GM12878 (cell line): ENCODE data around the gene SERPINE2. TPM values are rescaled to one million over a fixed set of nuclear protein-coding genes. Genes with fewer than 3 reads are reported as not detected.

Experiments used
- ATAC-seq: fragments of 200-7000 bp; cut with Tn5 transposase; 3 replicates; pipeline ENCODE4 v1.9.1; 2020; ENCODE audit warnings: mild to moderate bottlenecking, moderate library complexity
- BruUV-seq: library from RNA; stranded (reverse); fragments of 400-500 nt; replicated peaks from 2 replicates; lab custom pipeline; 2021; lab: Mats Ljungman, UMichigan
- CTCF ChIA-PET: fragments of 300-600 bp; sonication (Branson Sonifier 250); formaldehyde crosslinking; extraction: SDS; loops from one replicate; lab custom pipeline; 2021; ENCODE audit warnings: inconsistent platforms; lab: Yijun Ruan, JAX
- POLR2A ChIA-PET: fragments of 350-600 bp; formaldehyde crosslinking; extraction: SDS; loops from one replicate; lab custom pipeline; 2021; ENCODE audit warnings: inconsistent platforms; lab: Charles Lee
- RAD21 ChIA-PET: fragments of 300-600 bp; sonication (Branson Sonifier 250); formaldehyde crosslinking; loops from one replicate; lab custom pipeline; 2023; ENCODE audit warnings: antibody characterized with exemption; ENCODE audit not compliant: unreplicated experiment; lab: Charles Lee
- SMC1A ChIA-PET: fragments of 300-600 bp; sonication (Branson Sonifier 250); formaldehyde crosslinking; loops from one replicate; lab custom pipeline; 2023; ENCODE audit not compliant: unreplicated experiment, uncharacterized antibody; lab: Charles Lee
- DNase-seq: peaks from one replicate; pipeline ENCODE4 v3.0.0-alpha.2; 2011; ENCODE audit warnings: low read depth, low spot score
- FAIRE-seq: peaks from 3 replicates; lab custom pipeline; 2011; peaks lifted over from hg19 to GRCh38; lab: Jason Lieb, UNC
- H2AFZ ChIP-seq: 2 replicates; pipeline ENCODE4 v1.6.0; 2011; ENCODE audit warnings: low read depth, low read length, control low read depth; ENCODE audit not compliant: control insufficient read depth
- H3K27ac ChIP-seq: 2 replicates; pipeline ENCODE4 v1.5.1; 2011; ENCODE audit warnings: control low read depth; ENCODE audit not compliant: control insufficient read depth, insufficient read depth
- H3K27me3 ChIP-seq, 2 experiments: replicated peaks in 1 of 2; 2 replicates each; pipeline versions ENCODE4 v1.6.0 to v1.6.1; 2011; ENCODE audit warnings: low read length in 1 of 2; ENCODE audit not compliant: control insufficient read depth in 2 of 2, insufficient read depth in 2 of 2
- H3K36me3 ChIP-seq, 2 experiments: 2 replicates each; pipeline ENCODE4 v1.5.1; 2011; ENCODE audit warnings: low read length in 1 of 2; ENCODE audit not compliant: control insufficient read depth in 2 of 2, insufficient read depth in 2 of 2
- H3K4me1 ChIP-seq: 2 replicates; pipeline ENCODE4 v1.6.1; 2011; ENCODE audit warnings: mild to moderate bottlenecking, low read length, moderate library complexity, mixed read lengths; ENCODE audit not compliant: control insufficient read depth, insufficient read depth
- H3K4me2 ChIP-seq: 2 replicates; pipeline ENCODE4 v1.6.0; 2011; ENCODE audit warnings: control low read depth; ENCODE audit not compliant: control insufficient read depth, insufficient read depth
- H3K4me3 ChIP-seq: fragments of 200-600 bp; sonication (generic); 2 replicates; pipeline ENCODE4 v1.5.1; 2016
- H3K79me2 ChIP-seq: 2 replicates; pipeline ENCODE4 v1.6.0; 2011; ENCODE audit warnings: low read length; ENCODE audit not compliant: control insufficient read depth, insufficient read depth
- H3K9ac ChIP-seq: 2 replicates; pipeline ENCODE4 v1.8.0; 2011; ENCODE audit warnings: low read length, control low read depth, mixed read lengths; ENCODE audit not compliant: control insufficient read depth, insufficient read depth
- H3K9me3 ChIP-seq: replicated peaks from 3 replicates; pipeline ENCODE4 v1.5.1; 2011; ENCODE audit warnings: mild to moderate bottlenecking, low read length; ENCODE audit not compliant: control insufficient read depth, insufficient read depth
- H4K20me1 ChIP-seq: 2 replicates; pipeline ENCODE4 v1.6.0; 2011; ENCODE audit not compliant: control insufficient read depth, insufficient read depth
- BCL11A ChIP-seq: IDR thresholded peaks from 2 replicates; pipeline ENCODE4 v1.6.1; 2011; ENCODE audit warnings: low read depth, low read length
- CREM ChIP-seq: IDR thresholded peaks from 2 replicates; pipeline ENCODE4 v1.6.1; 2014; ENCODE audit warnings: antibody characterized with exemption, low read depth
- FOS ChIP-seq: IDR thresholded peaks from 3 replicates; pipeline ENCODE4 v1.6.1; 2011; ENCODE audit warnings: borderline replicate concordance; ENCODE audit not compliant: insufficient read length; ENCODE audit errors: extremely low read depth
- KDM1A ChIP-seq: fragments of 200-600 bp; sonication (generic); IDR thresholded peaks from 2 replicates; pipeline ENCODE4 v1.6.1; 2016; ENCODE audit warnings: borderline replicate concordance
- MXI1 ChIP-seq: fragments of 150-350 bp; IDR thresholded peaks from 2 replicates; pipeline ENCODE4 v1.6.1; 2011; ENCODE audit warnings: low read depth, mild to moderate bottlenecking, inconsistent platforms, low read length, improper control_type of control experiment
- NFYA ChIP-seq: IDR thresholded peaks from 2 replicates; pipeline ENCODE4 v1.6.1; 2011; ENCODE audit warnings: low read depth, mild to moderate bottlenecking, low read length, improper control_type of control experiment, borderline replicate concordance
- NFYB ChIP-seq: IDR thresholded peaks from 2 replicates; pipeline ENCODE4 v1.6.1; 2011; ENCODE audit warnings: low read depth, mild to moderate bottlenecking, low read length, improper control_type of control experiment, moderate library complexity; ENCODE audit not compliant: insufficient read depth
- PML ChIP-seq: IDR thresholded peaks from 2 replicates; pipeline ENCODE4 v1.6.1; 2012; ENCODE audit warnings: low read length, inconsistent platforms
- RAD21 ChIP-seq: IDR thresholded peaks from 2 replicates; pipeline ENCODE4 v1.6.1; 2011; ENCODE audit warnings: mild to moderate bottlenecking, low read depth, low read length, moderate library complexity; ENCODE audit not compliant: insufficient read depth
- SMAD1 ChIP-seq: fragments of 450-650 bp; IDR thresholded peaks from 2 replicates; pipeline ENCODE4 v1.6.1; 2018; ENCODE audit warnings: mild to moderate bottlenecking, low read depth; ENCODE audit not compliant: partially characterized antibody
- TBL1XR1 ChIP-seq: IDR thresholded peaks from 2 replicates; pipeline ENCODE4 v1.6.1; 2012; ENCODE audit warnings: low read depth, low read length, improper control_type of control experiment
- WGBS: methylation state at CpG from one replicate; pipeline ENCODE4 v1.1.6; 2016; ENCODE audit warnings: low lambda C conversion rate; ENCODE audit not compliant: insufficient replicate concordance, insufficient coverage; ENCODE audit errors: missing lambda C conversion rate; 5-methylcytosine and 5-hydroxymethylcytosine counted together
- in situ Hi-C: fragments of 300-500 bp; cut with MboI; formaldehyde crosslinking; loops from 9 replicates; pipeline ENCODE4 v1.14.3; 2018; ENCODE audit warnings: mixed read lengths
- intact Hi-C: fragments of 100-400 bp; cut with micrococcal nuclease; formaldehyde crosslinking; loops from one replicate; pipeline ENCODE4 v1.14.2; 2022; ENCODE audit not compliant: unreplicated experiment
- polyA plus RNA-seq, 11 experiments: library from polyadenylated mRNA; depleted of rRNA in 4 of 11; unstranded in 6 of 11; stranded (reverse) in 5 of 11; fragments of >200 nt; fragmentation: Nextera tagmentation in 4 of 11; fragmentation: Illumina TruSeq in 1 of 11; extraction: Ambion mirVana in 4 of 11; extraction: Trizol in 1 of 11; gene quantifications; 1 replicate in 1 of 11; 2 replicates in 10 of 11; pipeline versions ENCODE4 v1.2.1 to v1.2.3, GENCODE V29; 2011 to 2016; ENCODE audit warnings: inconsistent platforms in 2 of 11, missing spikeins in 2 of 11, low read depth in 1 of 11
- total RNA-seq, 4 experiments: library from RNA; depleted of rRNA in 3 of 4; stranded (reverse); fragments of >200 nt in 3 of 4; fragmentation: Illumina TruSeq in 1 of 4; extraction: Trizol in 1 of 4; gene quantifications; 2 replicates each; pipeline versions ENCODE4 v1.2.1 to v1.2.3, GENCODE V29; 2013 to 2021
- TF ChIP-seq, protein P1 (sequence below): fragments of 450-650 bp; IDR thresholded peaks from 2 replicates; pipeline ENCODE4 v1.6.1; 2018; ENCODE audit warnings: mild to moderate bottlenecking, low read depth, moderate library complexity; ENCODE audit not compliant: partially characterized antibody
- TF ChIP-seq, protein P2 (sequence below): fragments of 450-650 bp; IDR thresholded peaks from 2 replicates; pipeline ENCODE4 v1.6.1; 2014; ENCODE audit warnings: mild to moderate bottlenecking
- TF ChIP-seq, protein P3 (sequence below): fragments of 150-350 bp; IDR thresholded peaks from 2 replicates; pipeline ENCODE4 v1.6.1; 2016; ENCODE audit warnings: low read depth, low read length

The SERPINE2 gene
- total and polyA plus RNA-seq, 10 of the 15 experiments (the other 5 are each of a cell fraction or from before 2014, with no cell fraction given), result 0.18 to 1.7 (median 0.39) TPM

DNA sequence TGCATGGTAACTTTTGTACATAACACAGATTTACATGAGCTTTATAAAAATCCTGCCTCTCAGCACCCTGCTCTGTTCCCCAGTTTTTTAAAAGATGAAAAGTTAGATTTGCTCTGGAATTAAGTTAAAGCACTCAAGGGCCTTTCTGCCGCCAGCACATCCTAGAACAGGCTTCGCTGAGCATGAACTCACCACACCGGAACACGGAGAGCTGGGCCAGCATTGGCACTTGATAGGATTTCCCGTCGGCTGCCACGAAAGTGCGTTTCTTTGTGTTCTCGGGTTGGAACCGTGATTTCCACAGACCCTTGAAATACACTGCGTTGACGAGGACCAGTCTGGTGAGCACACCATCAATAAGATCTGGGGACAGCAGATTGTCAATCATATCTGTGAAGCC lies 47.5 kb downstream of the SERPINE2 start (continued):
- TF ChIP-seq, protein P1, sequence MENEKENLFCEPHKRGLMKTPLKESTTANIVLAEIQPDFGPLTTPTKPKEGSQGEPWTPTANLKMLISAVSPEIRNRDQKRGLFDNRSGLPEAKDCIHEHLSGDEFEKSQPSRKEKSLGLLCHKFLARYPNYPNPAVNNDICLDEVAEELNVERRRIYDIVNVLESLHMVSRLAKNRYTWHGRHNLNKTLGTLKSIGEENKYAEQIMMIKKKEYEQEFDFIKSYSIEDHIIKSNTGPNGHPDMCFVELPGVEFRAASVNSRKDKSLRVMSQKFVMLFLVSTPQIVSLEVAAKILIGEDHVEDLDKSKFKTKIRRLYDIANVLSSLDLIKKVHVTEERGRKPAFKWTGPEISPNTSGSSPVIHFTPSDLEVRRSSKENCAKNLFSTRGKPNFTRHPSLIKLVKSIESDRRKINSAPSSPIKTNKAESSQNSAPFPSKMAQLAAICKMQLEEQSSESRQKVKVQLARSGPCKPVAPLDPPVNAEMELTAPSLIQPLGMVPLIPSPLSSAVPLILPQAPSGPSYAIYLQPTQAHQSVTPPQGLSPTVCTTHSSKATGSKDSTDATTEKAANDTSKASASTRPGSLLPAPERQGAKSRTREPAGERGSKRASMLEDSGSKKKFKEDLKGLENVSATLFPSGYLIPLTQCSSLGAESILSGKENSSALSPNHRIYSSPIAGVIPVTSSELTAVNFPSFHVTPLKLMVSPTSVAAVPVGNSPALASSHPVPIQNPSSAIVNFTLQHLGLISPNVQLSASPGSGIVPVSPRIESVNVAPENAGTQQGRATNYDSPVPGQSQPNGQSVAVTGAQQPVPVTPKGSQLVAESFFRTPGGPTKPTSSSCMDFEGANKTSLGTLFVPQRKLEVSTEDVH, result no peak
- TF ChIP-seq CREM (no peak), TBL1XR1 (no peak), RAD21 (no peak), MXI1 (no peak), PML (no peak), SMAD1 (no peak)
- TF ChIP-seq, protein P2, sequence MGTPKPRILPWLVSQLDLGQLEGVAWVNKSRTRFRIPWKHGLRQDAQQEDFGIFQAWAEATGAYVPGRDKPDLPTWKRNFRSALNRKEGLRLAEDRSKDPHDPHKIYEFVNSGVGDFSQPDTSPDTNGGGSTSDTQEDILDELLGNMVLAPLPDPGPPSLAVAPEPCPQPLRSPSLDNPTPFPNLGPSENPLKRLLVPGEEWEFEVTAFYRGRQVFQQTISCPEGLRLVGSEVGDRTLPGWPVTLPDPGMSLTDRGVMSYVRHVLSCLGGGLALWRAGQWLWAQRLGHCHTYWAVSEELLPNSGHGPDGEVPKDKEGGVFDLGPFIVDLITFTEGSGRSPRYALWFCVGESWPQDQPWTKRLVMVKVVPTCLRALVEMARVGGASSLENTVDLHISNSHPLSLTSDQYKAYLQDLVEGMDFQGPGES, result no peak

DNA sequence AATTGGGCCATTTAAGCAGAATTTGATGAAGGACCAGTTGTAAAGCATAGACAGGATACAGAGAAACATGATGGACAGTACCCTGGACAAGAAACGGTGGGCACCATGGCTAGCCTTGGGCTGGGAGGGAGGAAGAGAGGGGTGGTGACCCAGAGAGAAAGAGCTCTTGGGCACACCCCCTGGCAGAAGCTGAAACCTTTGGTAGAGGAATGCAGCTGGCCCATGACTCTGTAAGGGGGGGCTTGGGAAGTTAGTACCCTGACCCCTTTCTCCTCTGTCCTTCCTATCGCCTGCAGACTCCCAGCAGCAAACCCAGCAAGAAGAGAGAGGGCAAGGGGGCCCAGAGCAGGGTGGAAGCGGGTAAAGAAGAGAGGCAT lies 49.2 kb downstream of the SERPINE2 start:
- no peak overlapping the region for H3K4me2 ChIP-seq
- ChIA-PET SMC1A (interaction anchor here (1.0 to 7.2 kb wide), 3 partner anchors 19 to 298 kb away, joined by 3 to 108 read pairs (median 4); no protein-coding TSS in a partner anchor), POLR2A (no interaction called here), RAD21 (interaction anchor here (2.8 kb wide), 1 partner anchor 20 kb away, joined by 12 read pairs; no protein-coding TSS in a partner anchor), CTCF (interaction anchor here (1.1 to 11.1 kb wide), 4 partner anchors 17 to 298 kb away, joined by 3 to 188 read pairs (median 80); no protein-coding TSS in a partner anchor)
- intact Hi-C loops, result loop anchor here (1.0 kb wide), 1 partner anchor 294 kb away; no protein-coding TSS in a partner anchor
- no peak; the same call in 2 of the 3 replicates for ATAC-seq
- peaks cover 0 to 5% of the 10 kb centered on the region in 2 experiments; a peak in 3 of 4 replicates for H3K27me3 ChIP-seq
- H3K36me3 ChIP-seq, result no peaks in the 10 kb centered on the region
- no peaks in the 10 kb centered on the region for H3K9me3 ChIP-seq
- no peaks in the 10 kb centered on the region for H3K79me2 ChIP-seq
- WGBS, result 13% methylated on average over 3 of the region's 3 CpGs
- H2AFZ ChIP-seq, result no peak overlapping the region
- in situ Hi-C loops, result loop anchor here (5.0 to 25.0 kb wide), 2 partner anchors 297 to 647 kb away; no protein-coding TSS in a partner anchor
- H3K27ac ChIP-seq, result no peak overlapping the region
- H4K20me1 ChIP-seq, result no peaks in the 10 kb centered on the region
- FAIRE-seq, result no peak
- H3K4me3 ChIP-seq, result no peak overlapping the region
- H3K4me1 ChIP-seq, result no peaks in the 10 kb centered on the region
- no peak for DNase-seq
- H3K9ac ChIP-seq, result no peak overlapping the region
- BruUV-seq, result no TSS peak
- no peak for TF ChIP-seq NFYA
- no peak for TF ChIP-seq KDM1A
- TF ChIP-seq, protein P2, result no peak
- no peak for TF ChIP-seq FOS
- TF ChIP-seq NFYB, result no peak
- TF ChIP-seq, protein P3, sequence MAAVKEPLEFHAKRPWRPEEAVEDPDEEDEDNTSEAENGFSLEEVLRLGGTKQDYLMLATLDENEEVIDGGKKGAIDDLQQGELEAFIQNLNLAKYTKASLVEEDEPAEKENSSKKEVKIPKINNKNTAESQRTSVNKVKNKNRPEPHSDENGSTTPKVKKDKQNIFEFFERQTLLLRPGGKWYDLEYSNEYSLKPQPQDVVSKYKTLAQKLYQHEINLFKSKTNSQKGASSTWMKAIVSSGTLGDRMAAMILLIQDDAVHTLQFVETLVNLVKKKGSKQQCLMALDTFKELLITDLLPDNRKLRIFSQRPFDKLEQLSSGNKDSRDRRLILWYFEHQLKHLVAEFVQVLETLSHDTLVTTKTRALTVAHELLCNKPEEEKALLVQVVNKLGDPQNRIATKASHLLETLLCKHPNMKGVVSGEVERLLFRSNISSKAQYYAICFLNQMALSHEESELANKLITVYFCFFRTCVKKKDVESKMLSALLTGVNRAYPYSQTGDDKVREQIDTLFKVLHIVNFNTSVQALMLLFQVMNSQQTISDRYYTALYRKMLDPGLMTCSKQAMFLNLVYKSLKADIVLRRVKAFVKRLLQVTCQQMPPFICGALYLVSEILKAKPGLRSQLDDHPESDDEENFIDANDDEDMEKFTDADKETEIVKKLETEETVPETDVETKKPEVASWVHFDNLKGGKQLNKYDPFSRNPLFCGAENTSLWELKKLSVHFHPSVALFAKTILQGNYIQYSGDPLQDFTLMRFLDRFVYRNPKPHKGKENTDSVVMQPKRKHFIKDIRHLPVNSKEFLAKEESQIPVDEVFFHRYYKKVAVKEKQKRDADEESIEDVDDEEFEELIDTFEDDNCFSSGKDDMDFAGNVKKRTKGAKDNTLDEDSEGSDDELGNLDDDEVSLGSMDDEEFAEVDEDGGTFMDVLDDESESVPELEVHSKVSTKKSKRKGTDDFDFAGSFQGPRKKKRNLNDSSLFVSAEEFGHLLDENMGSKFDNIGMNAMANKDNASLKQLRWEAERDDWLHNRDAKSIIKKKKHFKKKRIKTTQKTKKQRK, result no peak
- no peak for TF ChIP-seq BCL11A
